Measurements from ENCODE around the gene PPIL4. TPM values are rescaled to one million over a fixed set of nuclear protein-coding genes. Genes with fewer than 3 reads are reported as not detected.
A peak's percentile ranks its signal among the peaks of the same experiment; 100 is the strongest.

PPIL4 gene
- total and polyA plus RNA-seq, 7 donors: 6.9 to 32.4 (median 14.7) TPM

DNA sequence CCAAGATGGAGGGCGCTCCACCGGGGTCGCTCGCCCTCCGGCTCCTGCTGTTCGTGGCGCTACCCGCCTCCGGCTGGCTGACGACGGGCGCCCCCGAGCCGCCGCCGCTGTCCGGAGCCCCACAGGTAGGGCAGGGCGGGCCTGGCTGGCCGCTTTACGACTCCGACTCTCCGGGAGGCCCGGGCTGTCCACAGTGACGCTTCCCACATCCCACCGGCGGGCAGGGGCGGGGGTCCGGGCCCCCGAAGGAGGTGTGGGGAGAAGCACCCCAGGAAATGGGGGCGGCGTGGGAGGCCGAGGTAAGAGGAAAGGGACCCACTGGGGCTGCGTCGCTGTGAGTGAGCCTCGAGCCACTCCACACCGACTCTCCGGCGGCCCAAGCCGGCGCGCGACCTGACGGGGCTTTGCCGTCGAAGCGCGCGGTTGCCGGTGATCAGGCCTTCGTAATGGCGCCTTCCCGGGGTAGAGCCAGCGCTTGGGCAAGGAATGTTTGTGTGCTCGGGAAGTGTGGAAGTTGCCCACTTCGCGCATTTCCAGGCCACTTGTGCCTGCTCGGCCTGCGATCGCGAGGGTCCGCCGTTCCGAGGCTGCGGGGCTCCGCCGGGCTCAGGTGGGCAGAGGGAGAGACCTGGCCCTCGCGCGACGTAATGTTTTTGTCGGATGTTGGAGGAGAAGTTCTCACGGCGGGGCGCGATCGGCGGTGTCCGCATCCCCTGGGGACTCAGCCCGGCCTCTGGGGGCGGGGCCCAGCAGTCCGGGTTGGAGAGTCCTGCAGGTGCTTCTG lies 20.8 kb upstream of the PPIL4 start:
- no peaks in the 10 kb centered on the region for H3K27me3 ChIP-seq (ENCODE audit: insufficient read depth in 3 of 3, low read length in 2 of 3)
- intact Hi-C loops (cut with DNase I): loop anchor here (5.0 to 10.0 kb wide), 2 partner anchors 81 to 148 kb away; partner anchors contain the start of genes LATS1 (in 2 of the 2) and KATNA1 (in 1 of the 2)
- TF ChIP-seq, protein P1, sequence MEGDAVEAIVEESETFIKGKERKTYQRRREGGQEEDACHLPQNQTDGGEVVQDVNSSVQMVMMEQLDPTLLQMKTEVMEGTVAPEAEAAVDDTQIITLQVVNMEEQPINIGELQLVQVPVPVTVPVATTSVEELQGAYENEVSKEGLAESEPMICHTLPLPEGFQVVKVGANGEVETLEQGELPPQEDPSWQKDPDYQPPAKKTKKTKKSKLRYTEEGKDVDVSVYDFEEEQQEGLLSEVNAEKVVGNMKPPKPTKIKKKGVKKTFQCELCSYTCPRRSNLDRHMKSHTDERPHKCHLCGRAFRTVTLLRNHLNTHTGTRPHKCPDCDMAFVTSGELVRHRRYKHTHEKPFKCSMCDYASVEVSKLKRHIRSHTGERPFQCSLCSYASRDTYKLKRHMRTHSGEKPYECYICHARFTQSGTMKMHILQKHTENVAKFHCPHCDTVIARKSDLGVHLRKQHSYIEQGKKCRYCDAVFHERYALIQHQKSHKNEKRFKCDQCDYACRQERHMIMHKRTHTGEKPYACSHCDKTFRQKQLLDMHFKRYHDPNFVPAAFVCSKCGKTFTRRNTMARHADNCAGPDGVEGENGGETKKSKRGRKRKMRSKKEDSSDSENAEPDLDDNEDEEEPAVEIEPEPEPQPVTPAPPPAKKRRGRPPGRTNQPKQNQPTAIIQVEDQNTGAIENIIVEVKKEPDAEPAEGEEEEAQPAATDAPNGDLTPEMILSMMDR (IDR thresholded peaks at IDR 0.05): no peak
- peaks cover 17% of the 10 kb centered on the region for H3K4me1 ChIP-seq
- H3K36me3 ChIP-seq (ENCODE audit: insufficient read depth in 1 of 2, low read depth in 1 of 2): no peaks in the 10 kb centered on the region
- H3K9me3 ChIP-seq: no peaks in the 10 kb centered on the region
- H3K4me3 ChIP-seq: peak overlapping the region; percentile 97
- peak; percentile 59 to 76 for DNase-seq
- WGBS, 3 donors: 0% methylated on average over 54 to 81 of the region's 81 CpGs
- peak; percentile 26 to 55 (median 40) for ATAC-seq
- peak overlapping the region; percentile 96 for H3K27ac ChIP-seq

DNA sequence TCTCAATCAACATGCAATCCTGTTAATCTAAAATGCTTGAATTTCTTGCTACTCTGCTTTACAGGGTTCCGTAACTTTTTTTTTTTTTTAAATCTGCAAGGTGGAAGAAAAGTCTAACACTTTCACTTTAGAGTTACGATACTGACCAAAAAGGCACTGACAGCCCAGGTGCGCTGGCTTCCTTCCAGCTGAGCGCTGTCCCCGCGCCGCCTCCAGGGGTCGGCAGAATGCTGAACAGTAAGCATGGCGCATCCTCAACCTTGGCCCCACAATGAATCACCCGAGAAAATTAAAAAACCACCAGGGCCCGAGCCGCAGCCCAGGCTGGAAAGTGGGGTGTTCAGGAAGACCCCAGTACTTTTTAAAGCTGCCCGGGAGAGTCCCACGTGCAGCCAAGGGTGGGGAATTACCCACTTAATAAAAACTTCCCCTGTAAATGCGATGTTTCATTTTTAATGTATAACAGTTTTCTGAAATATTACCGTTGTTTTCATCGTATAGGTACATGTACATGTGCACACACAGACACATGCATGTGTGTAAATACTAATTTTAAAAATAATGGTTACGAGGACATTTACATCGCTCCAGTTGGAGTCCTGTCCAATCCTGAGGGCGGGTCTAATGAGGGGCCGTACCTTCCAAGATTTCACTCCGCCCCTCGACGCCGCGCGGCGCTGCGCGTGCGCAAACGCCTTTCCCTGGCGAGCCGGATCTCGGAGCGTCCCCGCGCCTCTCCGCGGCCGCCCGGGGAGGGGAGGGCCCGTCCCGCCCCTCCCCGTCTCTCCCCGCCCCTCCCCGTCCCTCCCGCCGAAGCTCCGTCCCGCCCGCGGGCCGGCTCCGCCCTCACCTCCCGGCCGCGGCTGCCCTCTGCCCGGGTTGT lies 19.9 kb upstream of the PPIL4 start, which contains the start of gene GINM1:
Gene GINM1 (plus strand): TSS at position 849 of the 883 bp plus-strand sequence. CDS start 40 bp downstream, outside the sequence.
- WGBS, 3 donors: 0 to 1% (median 1%) methylated on average over 35 to 55 of the region's 59 CpGs

DNA sequence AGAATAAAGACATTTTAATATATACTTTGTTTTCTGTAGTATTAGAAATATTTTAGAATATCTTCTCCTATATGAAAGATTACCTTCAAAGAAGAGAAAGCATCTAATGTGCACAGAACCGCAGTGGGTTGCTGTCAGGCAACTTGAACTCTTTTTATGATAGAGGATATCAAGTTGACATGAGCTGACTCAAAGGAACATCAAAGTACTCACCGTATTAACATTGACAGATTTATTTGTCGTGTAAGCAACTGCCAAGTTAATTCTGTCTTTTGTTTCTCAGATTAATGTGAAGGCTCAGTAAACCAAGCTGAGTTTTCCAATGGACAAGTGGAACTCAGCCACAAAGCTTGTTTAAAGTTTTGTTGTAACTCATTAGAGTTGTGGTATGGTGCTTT lies 18.1 kb upstream of the PPIL4 start:
- DNase-seq (no peak), ATAC-seq (peak in 1 of 4 donors; percentile 47)
- peak overlapping the region; percentile 40 for H3K27ac ChIP-seq
- intact Hi-C loops (cut with DNase I): loop anchor here (10.0 kb wide), 1 partner anchor 151 kb away; the partner anchor contains the start of gene LATS1 (in 2 of the 2)
- 28 to 42% (median 29%) methylated on average over 3 of the region's 3 CpGs for WGBS, 3 donors
- peaks cover 17% of the 10 kb centered on the region for H3K4me1 ChIP-seq
- H3K27me3 ChIP-seq (ENCODE audit: insufficient read depth in 3 of 3, low read length in 2 of 3): no peaks in the 10 kb centered on the region
- H3K36me3 ChIP-seq (ENCODE audit: insufficient read depth in 1 of 2, low read depth in 1 of 2): no peaks in the 10 kb centered on the region
- H3K9me3 ChIP-seq: no peaks in the 10 kb centered on the region
- TF ChIP-seq, protein P1 (IDR thresholded peaks at IDR 0.05): no peak
- no peak overlapping the region for H3K4me3 ChIP-seq

More for the DNA sequence above, 19.9 kb upstream of the PPIL4 start, which contains the start of gene GINM1:
- peaks cover 17% of the 10 kb centered on the region for H3K4me1 ChIP-seq
- intact Hi-C loops (cut with DNase I): loop anchor here (5.0 to 10.0 kb wide), 2 partner anchors 82 to 149 kb away; partner anchors contain the start of genes LATS1 (in 2 of the 2) and KATNA1 (in 1 of the 2)
- TF ChIP-seq, protein P1 (IDR thresholded peaks at IDR 0.05): peak; percentile 68
- peak; percentile 93 to 97 for DNase-seq
- H3K4me3 ChIP-seq: peak within 1 kb of the TSS; percentile 97
- no peaks in the 10 kb centered on the region for H3K36me3 ChIP-seq (ENCODE audit: insufficient read depth in 1 of 2, low read depth in 1 of 2)
- no peaks in the 10 kb centered on the region for H3K9me3 ChIP-seq
- ATAC-seq: peak; percentile 94 to 95 (median 94)
- peak within 1 kb of the TSS; percentile 96 for H3K27ac ChIP-seq
- no peaks in the 10 kb centered on the region for H3K27me3 ChIP-seq (ENCODE audit: insufficient read depth in 3 of 3, low read length in 2 of 3)

DNA sequence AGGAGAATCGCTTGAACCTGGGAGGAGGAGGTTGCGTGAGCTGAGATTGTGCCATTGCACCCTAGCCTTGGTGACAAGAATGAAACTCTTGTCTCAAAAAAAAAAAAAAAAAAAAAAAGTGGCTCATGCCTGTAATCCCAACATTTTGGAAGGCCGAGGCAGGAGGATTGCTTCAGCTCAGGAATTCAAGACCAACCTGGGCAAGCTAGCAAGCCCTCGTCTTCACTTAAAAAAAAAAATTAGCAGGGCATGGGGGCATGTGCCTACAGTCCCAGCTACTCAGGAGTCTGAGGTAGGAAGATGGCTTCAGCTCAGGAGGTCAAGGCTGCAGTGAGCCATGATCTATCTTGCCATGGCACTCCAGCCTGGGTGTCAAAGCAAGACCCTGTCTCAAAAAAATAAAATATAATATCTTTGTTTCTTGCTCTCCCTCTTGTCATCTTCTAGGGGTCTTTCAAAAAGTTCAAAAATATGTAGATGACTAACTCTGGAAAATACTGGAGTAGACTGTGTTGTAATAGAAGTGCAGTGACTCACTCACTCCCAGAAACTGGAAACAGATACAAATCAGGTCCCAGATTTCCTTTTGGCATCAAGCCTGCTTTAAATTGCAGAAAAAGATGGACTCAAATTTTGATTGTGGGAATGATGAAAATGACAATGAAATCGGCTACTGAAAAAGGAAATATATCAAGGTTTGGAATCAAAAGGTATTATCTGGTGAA lies 17.5 kb upstream of the PPIL4 start:
- H3K27me3 ChIP-seq (ENCODE audit: insufficient read depth in 3 of 3, low read length in 2 of 3): no peaks in the 10 kb centered on the region
- no peak overlapping the region for H3K4me3 ChIP-seq
- 82 to 85% (median 85%) methylated on average over 5 of the region's 5 CpGs for WGBS, 3 donors
- no peaks in the 10 kb centered on the region for H3K9me3 ChIP-seq
- intact Hi-C loops (cut with DNase I): loop anchor here (10.0 kb wide), 1 partner anchor 151 kb away; the partner anchor contains the start of gene LATS1 (in 2 of the 2)
- no peak for DNase-seq
- ATAC-seq: no peak
- H3K4me1 ChIP-seq: peaks cover 17% of the 10 kb centered on the region
- TF ChIP-seq, protein P1 (IDR thresholded peaks at IDR 0.05): no peak
- H3K36me3 ChIP-seq (ENCODE audit: insufficient read depth in 1 of 2, low read depth in 1 of 2): no peaks in the 10 kb centered on the region
- H3K27ac ChIP-seq: peak overlapping the region; percentile 40
